ENCODE data around the gene MAPK8IP2.

The MAPK8IP2 gene

GRCh38 chr22:50576070-50576469 is 24.5 kb upstream of the MAPK8IP2 start:
- peak; percentile 40 for DNase-seq

GRCh38 chr22:50576806-50577696 is 23.5 kb upstream of the MAPK8IP2 start:
- no peak for DNase-seq

GRCh38 chr22:50577697-50577986 is 23.0 kb upstream of the MAPK8IP2 start:
- DNase-seq = no peak

- peak; percentile 21 for DNase-seq
These were observed 22.4 kb upstream of the MAPK8IP2 start, which contains the start of gene CPT1B for GRCh38 chr22:50577987-50578775. TSS of gene CPT1B (minus strand) at chr22:50578427. CDS start at chr22:50577915, 512 bp downstream.

GRCh38 chr22:50578776-50579310 is 21.8 kb upstream of the MAPK8IP2 start:
- DNase-seq = no peak

- no peak for DNase-seq
These were observed 20.8 kb upstream of the MAPK8IP2 start for GRCh38 chr22:50579752-50580151.

- DNase-seq = no peak
These were observed 19.3 kb upstream of the MAPK8IP2 start for GRCh38 chr22:50581031-50581949.

- DNase-seq = no peak
These were observed 18.6 kb upstream of the MAPK8IP2 start for GRCh38 chr22:50581950-50582492.

- DNase-seq = peak; percentile 97
These were observed 17.9 kb upstream of the MAPK8IP2 start, which contains the start of gene CHKB for GRCh38 chr22:50582493-50583293. TSS of gene CHKB (minus strand) at chr22:50582849. CDS start at chr22:50582781, 68 bp downstream.

- DNase-seq = no peak
These were observed 17.2 kb upstream of the MAPK8IP2 start for GRCh38 chr22:50583294-50583861.

- no peak for DNase-seq
These were observed 16.2 kb upstream of the MAPK8IP2 start for GRCh38 chr22:50584106-50585096.

- DNase-seq = no peak
These were observed 15.4 kb upstream of the MAPK8IP2 start for GRCh38 chr22:50585238-50585637.

GRCh38 chr22:50585781-50586180 is 14.8 kb upstream of the MAPK8IP2 start:
- DNase-seq = no peak

- no peak for DNase-seq
These were observed 14.2 kb upstream of the MAPK8IP2 start for GRCh38 chr22:50586416-50586815.

- DNase-seq = no peak
These were observed 13.2 kb upstream of the MAPK8IP2 start for GRCh38 chr22:50587407-50587806.

- DNase-seq = no peak
These were observed 5.4 kb upstream of the MAPK8IP2 start for GRCh38 chr22:50595189-50595588.

GRCh38 chr22:50597097-50597496 is 3.5 kb upstream of the MAPK8IP2 start:
- no peak for DNase-seq

- peak; percentile 28 for DNase-seq
These were observed 657 bp upstream of the MAPK8IP2 start for GRCh38 chr22:50599816-50600455.

Data from fibroblast of skin of right quadriceps (primary cell).